Body of pancreas (tissue), 4 donors: ENCODE data around the gene POLR1A.

Source experiments
- POLR2A ChIP-seq, 3 donors: fragments of 450-650 bp; IDR thresholded peaks; one replicate each; pipeline ENCODE4 v1.6.1; 2016; ENCODE audit warnings: antibody characterized with exemption in 3 of 3, mild to moderate bottlenecking in 2 of 3
- TF ChIP-seq, protein P1 (sequence below), 7 experiments: fragments of 450-650 bp in 4 of 7; fragments of 200-600 bp in 3 of 7; sonication (generic) in 3 of 7; IDR thresholded peaks; one replicate each; pipeline ENCODE4 v1.5.1; 2016 to 2019; ENCODE audit warnings: antibody characterized with exemption in 7 of 7

DNA sequence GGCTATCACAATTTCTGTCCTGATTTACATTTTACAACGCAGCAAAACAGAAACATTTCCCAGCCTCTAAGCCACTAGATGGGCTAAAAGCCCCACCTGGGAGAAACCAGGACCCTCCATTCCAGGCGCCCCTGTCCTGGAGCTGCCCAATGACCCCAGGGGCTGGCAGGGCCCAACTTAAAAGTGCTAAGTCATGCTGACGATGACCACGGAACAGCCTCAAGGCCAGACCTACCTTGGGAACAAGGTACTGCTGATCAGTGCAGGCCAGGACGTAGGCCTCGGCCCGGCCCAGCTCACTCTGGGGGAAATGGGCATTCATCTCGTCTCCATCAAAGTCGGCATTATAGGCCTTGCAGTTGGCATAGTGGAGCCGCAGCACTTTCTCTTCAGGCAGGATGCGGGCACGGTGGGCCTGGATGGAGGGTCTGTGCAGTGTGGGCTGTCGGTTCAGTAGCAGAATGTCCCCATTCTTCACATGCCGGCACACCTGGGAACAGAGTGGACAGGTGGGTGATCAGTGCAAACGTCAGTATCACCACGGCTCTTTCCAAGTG is 35.8 kb downstream of the POLR1A start:
- no peak for TF ChIP-seq POLR2A (IDR thresholded peaks at IDR 0.05)
- TF ChIP-seq, protein P1, sequence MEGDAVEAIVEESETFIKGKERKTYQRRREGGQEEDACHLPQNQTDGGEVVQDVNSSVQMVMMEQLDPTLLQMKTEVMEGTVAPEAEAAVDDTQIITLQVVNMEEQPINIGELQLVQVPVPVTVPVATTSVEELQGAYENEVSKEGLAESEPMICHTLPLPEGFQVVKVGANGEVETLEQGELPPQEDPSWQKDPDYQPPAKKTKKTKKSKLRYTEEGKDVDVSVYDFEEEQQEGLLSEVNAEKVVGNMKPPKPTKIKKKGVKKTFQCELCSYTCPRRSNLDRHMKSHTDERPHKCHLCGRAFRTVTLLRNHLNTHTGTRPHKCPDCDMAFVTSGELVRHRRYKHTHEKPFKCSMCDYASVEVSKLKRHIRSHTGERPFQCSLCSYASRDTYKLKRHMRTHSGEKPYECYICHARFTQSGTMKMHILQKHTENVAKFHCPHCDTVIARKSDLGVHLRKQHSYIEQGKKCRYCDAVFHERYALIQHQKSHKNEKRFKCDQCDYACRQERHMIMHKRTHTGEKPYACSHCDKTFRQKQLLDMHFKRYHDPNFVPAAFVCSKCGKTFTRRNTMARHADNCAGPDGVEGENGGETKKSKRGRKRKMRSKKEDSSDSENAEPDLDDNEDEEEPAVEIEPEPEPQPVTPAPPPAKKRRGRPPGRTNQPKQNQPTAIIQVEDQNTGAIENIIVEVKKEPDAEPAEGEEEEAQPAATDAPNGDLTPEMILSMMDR (IDR thresholded peaks at IDR 0.05) = no peak
